Fibroblast of gingiva (primary cell): ENCODE data around the gene MCFD2.

Experiments
- DNase-seq: peaks from one replicate; pipeline ENCODE4 v3.0.0-alpha.2; 2011; ENCODE audit warnings: low read depth

Gene MCFD2

DNA sequence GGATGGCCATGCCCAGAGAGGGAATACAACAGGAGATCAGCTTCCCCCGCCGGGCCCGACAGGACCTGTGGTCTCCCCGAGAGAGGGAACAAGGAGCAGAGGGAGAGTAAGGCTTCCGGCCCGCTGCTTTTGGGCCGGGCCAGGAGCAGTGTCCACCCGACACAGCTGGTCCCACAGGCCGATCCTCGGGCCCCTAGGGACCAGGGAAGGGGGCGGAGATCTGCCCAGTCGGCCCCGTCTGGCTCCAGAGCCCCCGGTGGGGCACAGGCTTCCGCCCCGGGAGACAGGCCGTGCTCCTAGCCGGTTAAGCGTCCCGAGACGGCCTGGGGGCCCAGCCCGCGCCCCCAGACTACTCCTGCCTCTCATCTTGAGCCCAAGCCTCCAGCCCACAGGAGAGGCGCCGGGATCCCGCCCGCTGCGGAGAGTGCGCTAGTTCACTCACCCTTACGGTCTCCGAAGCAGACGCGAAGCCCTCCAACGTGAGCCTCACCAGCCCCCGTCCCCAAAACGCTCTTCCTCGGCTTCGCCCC, at the start of gene MCFD2:
TSS of gene MCFD2 (minus strand) at position 526 of the 530 bp plus-strand sequence. CDS start 6,635 bp downstream, outside the sequence.
- peak; percentile 49 for DNase-seq

DNA sequence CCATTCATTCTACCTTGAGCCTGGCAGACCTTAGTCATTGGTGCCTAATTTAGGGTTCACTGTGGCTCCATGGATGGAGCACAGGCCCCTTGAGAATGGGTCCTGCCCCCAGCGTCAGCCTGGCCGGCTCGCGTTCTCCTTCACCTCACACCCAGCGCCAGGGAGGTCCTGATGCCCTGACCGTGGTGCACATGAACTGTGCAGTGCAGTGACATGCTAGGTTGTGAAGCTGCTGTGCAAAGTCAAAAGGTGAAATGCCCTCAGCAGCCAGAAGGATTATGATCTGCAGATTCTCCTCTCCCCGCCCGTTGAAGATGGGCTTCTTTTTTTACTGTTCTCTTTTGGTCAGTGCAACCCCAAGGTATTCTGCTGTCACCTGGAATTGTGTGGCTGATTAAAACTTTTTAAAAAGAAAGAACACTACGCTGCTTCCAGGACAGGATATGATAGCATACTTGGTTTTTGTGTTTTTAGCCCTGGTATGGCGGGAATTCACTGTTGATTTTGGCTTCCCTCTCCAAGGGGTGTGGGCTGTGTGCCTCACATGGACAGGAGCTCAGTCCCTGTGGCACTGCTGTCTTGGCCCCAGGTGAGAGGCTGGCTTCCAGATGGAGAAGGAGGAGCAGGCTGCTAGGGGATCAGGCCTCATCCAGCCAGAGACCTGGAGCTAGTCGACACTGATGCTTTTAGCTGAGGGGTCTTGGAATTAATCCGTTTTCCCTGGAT, 49.4 kb upstream of the MCFD2 start:
- DNase-seq = no peak

DNA sequence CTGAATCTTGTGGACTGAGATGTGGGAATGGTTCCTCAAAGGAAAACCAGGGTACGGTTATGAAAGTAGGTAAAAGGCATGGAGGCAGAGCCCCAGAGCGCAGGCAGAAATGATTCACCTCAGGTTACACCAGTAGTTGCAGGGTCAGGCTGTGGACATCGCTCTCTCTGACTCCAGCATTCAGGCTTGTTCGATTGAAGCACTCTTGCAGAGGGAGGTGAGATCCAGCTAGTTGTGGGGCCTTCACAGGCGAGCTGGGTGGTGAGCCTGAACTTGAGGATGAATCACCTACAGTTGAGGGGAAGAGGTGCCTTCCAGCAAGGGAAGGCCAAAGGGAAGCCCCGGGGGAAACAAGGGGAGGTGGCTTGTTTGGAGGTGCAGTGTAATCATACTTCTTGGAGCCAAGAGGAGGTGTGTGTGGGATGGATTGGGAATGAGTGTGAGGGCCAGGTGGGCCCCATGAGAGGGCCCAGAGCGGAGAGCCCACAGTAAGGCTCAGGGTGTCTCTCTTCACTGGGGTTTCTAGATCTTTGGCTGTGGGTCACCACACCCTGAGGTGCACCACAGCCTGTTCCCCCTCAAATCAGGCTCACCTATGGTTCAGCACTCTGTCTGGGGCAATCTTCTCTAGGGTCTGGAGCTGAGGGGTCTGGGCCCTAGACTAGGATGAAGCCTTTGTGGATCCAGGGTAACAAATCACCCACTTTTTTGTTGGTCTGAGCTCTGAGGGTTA, 48.5 kb upstream of the MCFD2 start:
- no peak for DNase-seq

- no peak for DNase-seq
Observed at GRCh38 chr2:46963210-46963609, 47.6 kb upstream of the MCFD2 start.

DNA sequence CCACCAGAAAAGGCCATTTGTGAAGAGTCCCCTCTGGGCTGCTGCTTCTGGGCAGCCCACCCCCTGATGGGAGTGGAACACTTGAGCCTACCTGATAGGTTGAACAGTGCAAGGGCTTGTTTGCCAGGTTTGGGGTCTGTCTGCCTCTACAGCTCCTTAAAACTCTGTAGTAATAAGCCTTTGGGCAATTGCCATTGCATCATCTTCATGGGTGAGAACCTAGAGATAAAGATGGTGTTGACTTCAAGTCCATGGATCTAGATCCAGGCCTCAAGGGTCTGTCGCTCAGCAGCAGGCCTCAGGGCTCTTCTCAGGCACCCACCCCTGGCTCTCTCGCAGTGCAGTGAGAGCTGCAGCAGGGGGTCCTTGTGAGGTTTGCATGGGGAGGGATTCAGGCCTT, 47.1 kb upstream of the MCFD2 start:
- no peak for DNase-seq

- no peak for DNase-seq
Observed at GRCh38 chr2:46960618-46961017, 45.0 kb upstream of the MCFD2 start.

DNA sequence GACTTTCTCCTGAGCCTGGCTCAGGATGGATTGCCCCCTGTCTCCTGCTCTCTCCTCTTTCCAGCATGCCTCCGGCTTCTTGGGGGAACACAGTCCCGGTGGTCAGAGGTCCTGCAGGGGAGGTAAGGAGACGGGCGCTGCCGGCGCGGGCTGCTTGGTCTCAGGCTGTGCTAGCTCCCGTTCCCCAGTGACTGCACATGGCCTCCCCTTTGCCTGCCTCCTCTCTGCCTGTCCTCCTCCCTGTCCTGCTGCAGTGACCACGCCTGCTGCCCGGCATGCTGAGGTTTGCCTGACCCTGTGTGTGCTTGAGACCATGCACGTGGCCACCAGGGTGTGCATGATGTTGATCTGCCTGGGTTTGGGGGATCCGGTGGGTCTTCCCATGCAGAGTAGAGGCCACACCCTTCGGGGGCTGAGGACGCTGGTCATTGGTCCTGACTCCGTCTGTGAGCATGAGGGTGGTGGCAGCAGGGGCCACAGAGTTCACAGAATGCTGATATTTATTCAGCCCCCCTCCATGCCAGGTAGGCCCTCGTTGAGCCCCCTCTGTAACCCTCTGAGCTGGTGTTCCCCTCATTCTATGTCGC, 42.9 kb upstream of the MCFD2 start:
- no peak for DNase-seq

- DNase-seq = no peak
Observed at GRCh38 chr2:46956981-46957531, 41.5 kb upstream of the MCFD2 start.

GRCh38 chr2:46955764-46956163, 40.2 kb upstream of the MCFD2 start:
- no peak for DNase-seq

DNA sequence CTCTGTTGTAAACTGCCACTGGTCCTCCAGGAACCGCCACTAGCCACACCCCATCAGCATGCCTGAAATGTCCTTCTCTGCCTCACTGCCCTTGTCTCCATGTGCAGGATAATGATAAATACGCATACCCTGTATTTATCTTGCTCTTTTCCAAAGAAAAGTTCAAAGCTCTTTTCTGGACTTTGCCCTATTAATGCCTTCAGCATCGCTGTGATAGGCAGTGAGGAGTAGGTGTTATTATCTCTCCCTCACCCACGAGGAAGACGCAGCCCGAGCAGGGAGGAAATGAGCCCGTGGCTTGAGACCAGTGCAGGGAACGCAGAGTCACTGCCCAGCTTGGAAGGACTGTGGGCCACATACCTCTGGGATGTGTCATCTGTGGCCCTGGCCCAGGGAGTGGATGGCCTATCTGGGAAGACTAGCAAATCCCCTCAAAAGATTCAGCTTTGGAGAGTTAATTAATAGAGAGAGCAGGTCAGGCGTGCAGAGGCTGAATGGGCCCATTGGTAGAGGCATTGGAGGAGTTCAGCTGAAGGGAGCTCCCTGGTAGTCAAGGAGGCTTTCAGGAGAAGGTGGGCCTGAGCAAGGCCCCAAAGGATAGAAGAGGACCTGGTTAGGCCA, 39.5 kb upstream of the MCFD2 start:
- peak; percentile 85 for DNase-seq

- no peak for DNase-seq
Observed at GRCh38 chr2:46952171-46952570, 36.6 kb upstream of the MCFD2 start.

DNA sequence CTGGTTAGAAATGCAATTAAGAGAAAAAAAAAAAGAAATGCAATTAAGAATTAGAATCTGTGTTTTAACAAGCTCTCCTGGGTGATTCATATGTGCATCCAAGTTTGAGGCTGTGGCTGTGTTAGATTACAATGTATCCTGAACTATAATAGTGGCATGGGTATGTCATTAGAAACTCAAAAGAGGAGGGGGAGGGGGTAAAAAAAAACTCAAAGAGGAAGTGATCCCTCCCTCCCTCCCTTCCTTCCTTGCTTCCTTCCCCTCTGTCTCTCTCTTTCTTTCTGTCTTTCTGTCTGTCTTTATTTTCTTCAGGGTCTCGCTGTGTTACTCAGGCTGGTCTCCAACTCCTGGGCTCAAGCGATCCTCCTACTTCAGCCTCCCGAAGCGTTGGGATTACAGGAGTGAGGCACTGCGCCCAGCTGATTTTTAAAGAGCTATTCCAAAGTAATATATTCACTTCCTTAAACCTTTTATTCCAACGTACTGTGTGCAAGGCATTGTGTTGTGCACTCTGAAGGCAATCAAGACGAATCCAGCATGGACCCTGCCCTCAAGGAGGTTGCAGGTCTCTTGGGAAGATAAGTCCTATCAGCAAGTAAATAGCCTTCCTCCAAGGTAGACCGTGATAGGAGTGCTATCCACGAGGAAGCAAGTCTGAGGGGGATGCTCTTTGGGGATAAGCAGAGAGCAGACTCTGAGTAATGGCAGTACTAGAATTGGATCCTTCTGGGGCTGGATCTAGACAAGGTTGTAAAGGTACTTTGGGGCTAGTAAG, 35.9 kb upstream of the MCFD2 start:
- DNase-seq = no peak

DNA sequence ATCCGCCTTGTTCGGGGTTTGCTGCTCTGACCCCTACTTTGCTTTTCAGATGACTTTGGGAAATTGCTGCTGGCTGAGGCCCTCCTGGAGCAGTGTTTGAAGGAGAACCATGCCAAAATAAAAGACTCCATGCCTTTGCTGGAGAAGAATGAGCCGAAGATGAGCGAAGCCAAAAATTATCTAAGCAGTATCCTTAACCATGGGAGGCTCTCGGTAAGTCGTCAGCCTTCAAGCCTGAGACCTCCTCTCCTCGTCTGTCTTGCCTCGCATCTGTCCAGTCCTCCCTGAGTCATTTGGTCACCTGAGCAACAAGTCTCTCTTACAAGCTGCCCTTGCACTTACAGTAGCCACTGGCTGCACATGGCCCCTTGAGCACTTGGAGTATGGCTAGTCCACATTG, 34.7 kb upstream of the MCFD2 start:
- no peak for DNase-seq

GRCh38 chr2:46947841-46948240, 32.2 kb upstream of the MCFD2 start:
- no peak for DNase-seq

DNA sequence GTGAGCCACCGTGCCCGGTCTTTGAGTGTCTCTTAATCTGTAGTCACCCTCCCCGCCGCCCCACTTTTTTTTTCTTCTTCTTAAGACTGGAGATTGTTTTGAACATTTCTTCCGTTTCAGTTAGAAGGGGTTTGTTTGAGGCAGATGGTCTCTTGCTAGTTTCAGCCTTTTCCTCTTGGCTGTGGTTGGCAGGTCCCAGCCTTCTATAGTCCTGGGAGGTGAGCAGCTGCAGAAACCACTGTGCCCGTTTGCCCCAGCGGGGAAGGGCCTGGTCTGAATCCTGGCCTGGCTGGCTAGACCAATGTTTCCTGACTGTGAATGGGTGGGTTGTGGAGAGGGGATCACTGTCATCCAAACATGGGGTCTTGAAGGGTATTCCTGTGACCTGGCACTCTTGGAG, 30.1 kb upstream of the MCFD2 start:
- no peak for DNase-seq

DNA sequence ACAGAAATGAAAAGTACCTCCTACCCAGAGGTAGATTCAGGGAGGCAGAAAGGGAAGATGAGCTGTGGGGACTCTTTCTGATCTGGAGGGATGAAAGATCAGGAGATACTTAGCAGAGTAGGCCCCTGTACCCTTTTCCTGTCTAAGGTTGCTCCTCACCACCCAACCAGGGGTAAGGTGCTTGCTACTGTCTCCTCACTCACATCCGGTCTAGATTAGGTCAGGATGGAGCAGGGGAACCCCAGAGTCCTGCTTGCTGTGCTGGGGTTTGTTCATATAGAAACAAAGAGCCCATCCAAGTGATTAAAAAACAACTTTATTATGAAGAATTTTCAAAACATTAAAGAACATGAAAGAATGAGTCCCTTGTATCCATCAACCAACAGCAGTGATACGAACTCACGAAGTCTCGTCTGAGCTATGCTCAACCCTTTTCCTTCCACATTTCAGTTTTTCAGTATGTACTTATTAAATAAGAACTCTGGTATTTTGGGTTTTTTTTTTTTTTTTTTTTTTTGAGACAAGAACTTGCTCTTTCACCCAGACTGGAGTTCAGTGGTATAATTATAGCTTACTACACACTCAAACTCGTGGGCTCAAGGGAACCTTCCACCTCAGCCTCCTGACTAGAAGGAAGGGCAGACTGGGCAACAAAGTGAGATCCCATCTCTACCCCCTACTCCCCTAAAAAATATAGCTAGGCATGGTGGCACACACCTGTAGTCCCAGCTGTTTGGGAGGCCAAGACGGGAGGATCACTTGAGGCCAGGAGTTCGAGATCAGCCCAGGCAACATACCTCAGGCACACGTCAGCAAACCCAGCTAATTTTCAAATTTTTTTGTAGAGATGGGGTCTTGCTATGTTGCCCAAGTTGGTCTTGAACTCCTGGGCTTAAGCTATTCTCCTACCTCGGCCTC, 28.5 kb upstream of the MCFD2 start:
- no peak for DNase-seq

DNA sequence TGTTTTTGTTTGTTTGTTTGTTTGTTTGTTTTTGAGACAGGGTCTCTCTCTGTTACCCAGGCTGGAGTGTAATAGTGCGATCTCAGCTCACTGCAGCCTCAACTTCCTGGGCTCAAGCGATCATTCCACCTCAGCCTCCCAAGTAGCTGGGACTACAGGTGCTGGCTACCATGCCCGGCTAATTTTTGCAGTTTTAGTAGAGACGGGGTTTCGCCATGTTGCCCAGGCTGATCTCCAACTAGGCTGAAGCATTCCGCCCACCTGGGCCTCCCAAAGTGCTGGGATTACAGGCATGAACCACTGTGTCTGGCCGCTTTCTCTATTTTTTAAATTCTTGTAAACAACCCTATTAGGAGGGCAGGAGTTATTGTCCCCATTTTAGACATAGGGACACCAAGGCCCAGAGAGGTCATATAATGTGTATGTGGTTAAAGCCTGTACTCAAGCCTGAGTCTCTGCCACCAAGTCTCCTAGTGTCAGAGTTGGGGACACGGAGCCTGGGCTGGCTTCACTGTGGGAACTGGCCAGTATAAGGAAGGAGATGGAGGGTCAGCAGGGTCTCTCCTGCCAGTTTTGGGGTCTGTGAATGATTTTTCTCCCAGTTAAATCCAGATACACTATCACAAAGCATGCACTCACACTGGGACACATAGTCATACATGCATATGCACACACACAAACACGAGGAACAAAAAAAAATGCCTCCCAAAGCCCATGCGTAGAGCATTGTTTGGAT, 27.5 kb upstream of the MCFD2 start:
- DNase-seq = no peak

DNA sequence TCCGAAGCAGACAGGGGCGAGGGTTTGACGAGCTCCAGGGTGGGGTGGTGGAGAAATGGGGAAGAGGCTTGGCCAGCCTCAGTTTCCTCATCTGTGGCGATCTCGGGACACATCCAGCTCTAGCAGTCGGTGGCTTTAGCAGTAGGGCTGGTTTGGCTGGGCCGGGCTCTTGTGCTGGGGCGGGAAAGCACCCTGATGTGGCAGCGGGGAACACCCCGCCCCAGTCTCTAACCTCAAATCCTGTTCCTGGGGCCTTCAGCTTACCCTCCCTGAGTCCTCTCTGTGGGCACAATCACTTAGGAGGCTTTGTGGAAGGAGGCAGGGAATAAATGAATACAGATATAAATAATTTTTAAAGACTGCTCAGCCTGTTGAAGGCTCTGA, 26.5 kb upstream of the MCFD2 start:
- DNase-seq = no peak

DNA sequence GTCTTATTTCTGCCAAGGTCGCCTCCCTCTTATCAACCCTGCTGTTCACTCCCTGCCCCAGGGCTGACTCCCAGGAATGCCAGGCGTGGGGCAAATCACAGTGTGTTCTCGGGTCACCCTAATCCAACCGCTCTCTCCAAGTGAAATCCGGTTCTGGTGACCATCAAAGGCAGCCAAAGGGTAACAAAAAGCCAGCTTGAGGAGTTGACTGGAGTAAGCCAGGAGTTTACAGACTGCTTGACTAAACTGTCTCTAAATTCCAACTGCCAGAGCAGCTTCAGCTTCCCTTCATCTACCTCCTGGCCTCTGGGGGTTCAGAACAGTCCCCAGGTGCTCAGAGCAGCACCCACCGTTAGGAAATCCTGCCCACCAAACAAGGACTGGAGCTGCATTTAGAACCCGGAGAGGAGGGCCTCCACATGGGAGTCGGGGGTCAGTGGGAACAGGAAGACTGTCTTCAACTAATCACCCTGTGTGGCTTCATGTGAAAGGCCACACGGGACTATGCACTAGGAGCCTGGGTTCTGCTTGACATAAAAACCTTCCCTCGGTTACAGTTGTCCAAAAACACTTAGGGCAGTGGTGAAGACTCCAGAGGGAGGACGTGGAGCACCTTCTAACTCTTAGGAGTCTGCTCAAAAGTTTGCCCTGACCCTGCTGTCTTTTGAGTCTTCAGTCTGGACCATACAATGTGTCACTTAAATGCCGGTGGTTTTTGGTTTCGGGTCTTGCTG, 24.2 kb upstream of the MCFD2 start:
- no peak for DNase-seq
